HG03025 (cell line): ENCODE results near the gene DNM3.

Experiments used
- ATAC-seq: cut with Tn5 transposase; IDR thresholded peaks from one replicate; pipeline ENCODE4 v1.9.1; 2021; ENCODE audit warnings: mild to moderate bottlenecking, moderate library complexity; ENCODE audit not compliant: unreplicated experiment, low FRiP score

The DNM3 gene

DNA sequence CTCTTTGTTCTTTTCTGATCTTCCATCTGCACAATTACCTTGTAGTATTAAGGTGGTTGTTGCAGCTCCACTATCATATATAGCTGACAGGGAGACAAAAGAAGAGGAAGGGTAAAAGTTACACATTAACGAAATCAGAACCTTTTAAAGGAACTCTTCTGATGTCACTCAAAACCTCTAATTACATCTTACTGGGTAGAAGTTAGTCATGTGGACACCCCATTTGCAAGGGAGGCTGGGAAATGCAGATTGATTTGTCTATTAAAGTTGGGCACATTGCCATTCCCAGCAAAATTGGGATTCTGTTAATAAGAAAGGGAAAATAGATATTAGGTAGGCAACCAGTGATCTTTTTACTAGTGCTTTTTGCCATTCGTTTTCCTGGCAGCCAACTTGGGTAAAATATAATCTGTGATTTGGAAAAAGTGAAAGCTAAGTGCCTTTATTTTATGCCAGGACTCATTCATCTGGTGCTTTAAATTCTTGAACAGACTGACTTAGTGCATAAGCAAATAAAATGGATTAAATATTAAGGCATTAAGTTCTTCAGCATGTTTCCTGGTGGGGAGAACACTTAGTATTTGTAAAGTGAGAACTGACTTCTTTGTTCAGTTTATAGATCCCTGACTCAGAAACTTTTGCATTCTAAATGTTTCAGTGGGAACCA, 71.3 kb downstream of the DNM3 start:
- no peak for ATAC-seq

DNA sequence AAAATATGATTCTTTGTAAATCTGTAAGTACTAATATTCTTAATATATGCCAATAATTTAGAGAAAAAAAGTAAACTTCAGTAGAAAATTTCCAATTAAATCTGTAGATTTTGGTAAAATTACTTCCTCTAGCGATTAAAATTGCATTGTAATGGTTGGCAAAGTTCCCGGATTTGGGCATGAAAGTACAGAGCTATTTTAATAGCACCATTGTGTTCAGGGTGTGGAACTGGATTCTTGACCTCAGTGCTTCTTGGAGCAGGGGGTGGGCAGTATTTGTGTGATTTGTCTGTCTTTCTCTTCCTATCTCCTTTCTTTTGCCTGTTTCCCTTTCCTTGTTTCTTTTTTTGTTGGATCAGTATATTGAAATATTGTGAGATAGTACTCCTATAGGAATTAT, 72.1 kb downstream of the DNM3 start:
- no peak for ATAC-seq

- no peak for ATAC-seq
Observed at GRCh38 chr1:171916315-171916771, 75.0 kb downstream of the DNM3 start.

GRCh38 chr1:171917331-171917730, 76.0 kb downstream of the DNM3 start:
- no peak for ATAC-seq

- ATAC-seq: no peak
Observed at GRCh38 chr1:171919891-171920887, 78.9 kb downstream of the DNM3 start.

DNA sequence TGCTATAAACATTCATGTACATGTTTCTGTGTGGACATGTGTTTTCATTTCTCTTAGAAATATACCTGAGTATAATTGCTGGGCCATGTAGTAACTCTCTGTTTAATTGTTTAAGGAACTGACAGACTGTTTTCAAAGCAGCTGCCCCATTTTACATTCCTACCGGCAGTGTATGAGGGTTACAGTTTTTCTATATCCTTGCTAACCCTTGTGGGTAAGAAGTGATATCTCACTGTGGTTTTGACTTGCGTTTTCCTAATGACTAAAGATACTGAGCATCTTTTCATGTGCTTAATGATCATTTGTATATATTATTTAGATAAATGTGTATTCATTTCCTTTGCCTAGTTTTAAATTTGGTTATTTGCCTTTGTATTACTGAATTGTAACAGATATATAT, 81.7 kb downstream of the DNM3 start:
- ATAC-seq: no peak

GRCh38 chr1:171929121-171929520, 87.8 kb downstream of the DNM3 start:
- ATAC-seq: no peak

DNA sequence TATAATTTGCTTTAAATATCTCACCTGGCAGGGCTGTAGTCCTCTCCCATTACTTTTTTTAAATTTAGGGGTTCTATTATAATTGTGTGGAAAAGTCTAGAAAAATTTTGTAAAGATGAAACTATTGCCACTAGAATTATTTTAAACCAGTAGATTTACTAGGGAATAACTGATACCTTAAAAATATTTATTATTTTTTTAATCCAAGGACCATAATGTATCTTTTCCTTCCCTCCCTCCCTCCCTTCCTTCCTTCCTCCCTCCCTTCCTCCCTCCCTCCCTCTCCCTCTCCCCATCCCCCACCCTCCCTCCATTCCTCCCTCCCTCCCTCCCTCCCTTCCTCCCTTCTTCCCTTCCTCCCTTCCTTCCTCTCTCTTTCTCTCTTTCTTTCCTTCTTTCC, 90.5 kb downstream of the DNM3 start:
- no peak for ATAC-seq

GRCh38 chr1:171934664-171935063, 93.4 kb downstream of the DNM3 start:
- no peak for ATAC-seq

- ATAC-seq: no peak
Observed at GRCh38 chr1:171935086-171935485, 93.8 kb downstream of the DNM3 start.

GRCh38 chr1:171935664-171936063, 94.4 kb downstream of the DNM3 start:
- ATAC-seq: no peak

- ATAC-seq: no peak
Observed at GRCh38 chr1:171937938-171938337, 96.6 kb downstream of the DNM3 start.

DNA sequence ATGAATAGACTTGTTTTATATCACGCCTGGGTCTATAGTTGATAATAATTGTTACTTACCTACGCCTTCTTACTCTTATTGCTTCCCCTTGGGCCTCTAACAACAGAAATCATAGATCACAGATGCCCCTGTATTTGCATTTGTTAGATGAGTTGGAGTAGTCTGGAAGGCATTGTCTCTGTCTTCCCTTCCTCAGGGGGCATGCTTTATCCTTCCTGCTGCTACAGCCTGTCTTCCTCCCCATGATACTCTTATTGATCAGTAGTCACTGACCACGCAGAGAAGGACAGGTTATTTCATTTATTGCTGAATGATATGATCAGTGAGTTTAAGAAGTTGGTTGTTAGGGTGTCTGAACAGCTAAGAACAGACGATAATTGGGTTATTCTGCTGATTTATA, 98.4 kb downstream of the DNM3 start:
- ATAC-seq: no peak

GRCh38 chr1:171940368-171940767, 99.1 kb downstream of the DNM3 start:
- ATAC-seq: no peak

DNA sequence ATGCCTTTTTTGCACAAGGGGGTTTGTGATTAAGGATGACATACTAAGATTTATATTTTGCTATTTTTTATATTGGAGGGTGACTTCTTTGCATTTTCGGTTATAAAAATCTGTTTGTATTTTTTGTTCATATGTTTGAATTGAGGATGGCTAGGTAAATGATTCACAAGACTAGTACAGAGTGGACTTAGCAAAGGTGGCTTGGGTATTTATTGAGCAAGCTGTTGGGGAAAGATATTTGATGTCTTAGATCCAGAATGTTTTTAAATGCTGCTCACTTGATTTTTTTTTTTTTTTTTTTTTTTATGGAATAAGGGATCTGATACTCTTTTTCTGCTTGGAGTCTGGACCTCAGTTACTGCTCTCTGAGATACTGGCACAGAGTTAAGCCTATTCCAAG, 100.6 kb downstream of the DNM3 start:
- ATAC-seq: no peak

GRCh38 chr1:171943973-171944561, 102.8 kb downstream of the DNM3 start:
- ATAC-seq: no peak

DNA sequence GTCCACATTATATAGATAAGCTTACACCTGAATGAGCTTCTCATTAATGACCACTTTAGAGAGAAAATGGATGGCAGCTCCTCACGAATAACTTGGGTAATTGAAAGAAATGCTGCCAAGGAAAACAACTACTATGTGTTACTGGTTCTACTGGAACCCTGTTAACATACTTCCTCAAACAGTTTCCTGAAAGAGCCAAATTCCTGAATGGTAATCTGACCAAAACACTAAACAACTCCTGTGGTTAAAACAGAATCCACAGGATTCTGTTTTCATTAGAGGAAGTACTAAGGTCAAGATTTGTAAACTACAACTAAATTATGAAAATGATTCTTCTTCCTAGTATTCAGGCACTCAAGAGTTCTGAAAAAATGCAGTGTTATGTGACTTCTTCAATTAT, 107.2 kb downstream of the DNM3 start:
- no peak for ATAC-seq

GRCh38 chr1:171949316-171949715, 108.0 kb downstream of the DNM3 start:
- ATAC-seq: no peak

DNA sequence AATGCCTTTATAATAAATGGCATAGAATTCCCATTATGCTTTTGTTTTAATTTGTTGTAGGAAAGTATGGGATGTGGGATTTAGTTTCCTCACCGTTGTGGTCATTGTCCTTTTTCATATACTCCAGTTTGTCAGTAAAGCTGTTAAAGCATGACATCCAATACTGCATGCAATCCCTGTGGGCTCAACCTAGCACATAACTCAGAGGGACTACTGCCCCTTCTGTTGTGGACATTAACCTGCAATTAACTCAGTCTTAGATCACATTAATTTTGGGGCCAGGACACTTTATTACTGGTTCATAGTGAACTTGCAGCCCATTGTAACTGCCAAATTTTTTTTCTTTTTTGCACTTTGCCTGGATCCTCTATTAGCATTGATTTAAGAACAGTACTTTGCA, 112.5 kb downstream of the DNM3 start:
- ATAC-seq: no peak

GRCh38 chr1:171954361-171954760, 113.1 kb downstream of the DNM3 start:
- no peak for ATAC-seq

- no peak for ATAC-seq
Observed at GRCh38 chr1:171961861-171962260, 120.6 kb downstream of the DNM3 start.
